ENCODE measurements around the gene SCN8A.
A peak's percentile ranks its signal among the peaks of the same experiment; 100 is the strongest.
"Not testable (repeated sequence)": the region's sequence is repeated elsewhere in the genome, so short reads cannot be mapped to it uniquely, and the experiment has no call there.

Gene SCN8A

DNA sequence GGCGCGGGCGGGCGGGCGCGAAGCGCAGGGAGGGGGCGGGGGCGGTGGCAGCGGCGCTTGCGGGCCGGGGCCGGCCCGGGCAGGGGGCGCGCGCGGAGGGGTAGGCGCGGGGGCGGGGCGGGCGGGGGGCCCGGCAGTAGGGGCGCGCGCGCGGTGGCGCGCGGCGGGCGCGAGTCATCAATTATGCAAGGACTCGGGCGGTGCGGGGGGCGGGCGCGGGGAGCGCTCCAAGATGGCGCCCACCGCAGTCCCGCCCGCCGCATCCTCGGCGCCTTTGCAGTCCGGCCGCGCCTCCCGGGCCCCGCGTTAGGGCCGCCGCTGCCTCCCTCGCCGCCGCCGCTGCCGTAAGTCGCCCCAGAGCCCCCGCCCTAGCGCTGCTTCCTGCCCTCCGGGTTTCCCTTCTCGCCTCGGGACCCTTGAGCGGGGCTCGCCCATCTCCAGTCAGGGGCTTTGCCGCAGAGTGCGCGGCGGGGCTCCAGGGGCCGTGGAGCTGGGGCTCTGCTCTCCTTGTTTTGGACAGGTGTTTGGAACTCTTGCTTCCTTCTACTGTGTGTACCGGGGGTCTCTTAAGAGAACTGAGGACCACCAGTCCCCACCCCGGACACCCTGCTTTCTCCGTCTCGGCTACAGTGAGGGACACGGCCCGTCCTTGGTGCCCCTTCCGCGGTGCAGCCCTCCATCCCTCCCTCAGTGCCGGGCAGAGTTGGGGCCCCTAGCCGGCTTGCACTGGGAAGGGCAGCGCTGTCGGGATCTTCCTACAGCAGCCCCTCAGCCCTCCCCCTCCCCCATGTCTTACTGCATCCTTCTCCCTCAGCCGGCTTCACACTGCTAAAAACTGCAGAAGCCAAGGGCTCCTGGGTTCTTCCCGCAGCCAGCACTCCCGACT, at the start of gene SCN8A:
TSS of gene SCN8A (plus strand) at position 218 of the 886 bp plus-strand sequence. CDS start 71,585 bp downstream, outside the sequence.
- Histone ChIP-seq H3K36me3 (ENCODE audit: low read depth) (no peaks in the 10 kb centered on the region), H3K27me3 (ENCODE audit: insufficient read depth, poor library complexity, severe bottlenecking) (no peaks in the 10 kb centered on the region), H3K4me1 (ENCODE audit: insufficient read depth, poor library complexity, severe bottlenecking) (no peaks in the 10 kb centered on the region), H3K9me3 (ENCODE audit: severe bottlenecking) (no peaks in the 10 kb centered on the region), H3K27ac (ENCODE audit: poor library complexity, severe bottlenecking) (peak within 1 kb of the TSS; percentile 7), H3K4me3 (ENCODE audit: severe bottlenecking) (peak within 1 kb of the TSS; percentile 93)
- DNase-seq (ENCODE audit: low spot score) (peak; percentile 61), ATAC-seq (ENCODE audit: low read depth) (peak; percentile 67)
- TF ChIP-seq CTCF (IDR thresholded peaks at IDR 0.05; ENCODE audit: poor library complexity, severe bottlenecking): peak; percentile 31

- H3K4me3 ChIP-seq (ENCODE audit: severe bottlenecking): no peak overlapping the region
- H3K4me1 ChIP-seq (ENCODE audit: insufficient read depth, poor library complexity, severe bottlenecking): no peaks in the 10 kb centered on the region
- peaks cover 5% of the 10 kb centered on the region for H3K27me3 ChIP-seq (ENCODE audit: insufficient read depth, poor library complexity, severe bottlenecking)
- ATAC-seq (ENCODE audit: low read depth): no peak
- no peaks in the 10 kb centered on the region for H3K9me3 ChIP-seq (ENCODE audit: severe bottlenecking)
- TF ChIP-seq CTCF (IDR thresholded peaks at IDR 0.05; ENCODE audit: poor library complexity, severe bottlenecking): no peak
- H3K27ac ChIP-seq (ENCODE audit: poor library complexity, severe bottlenecking): no peak overlapping the region
- no peak for DNase-seq (ENCODE audit: low spot score)
- no peaks in the 10 kb centered on the region for H3K36me3 ChIP-seq (ENCODE audit: low read depth)
These were observed 44.9 kb upstream of the SCN8A start for GRCh38 chr12:51546097-51546496.

- DNase-seq (ENCODE audit: low spot score) (no peak), ATAC-seq (ENCODE audit: low read depth) (no peak)
- Histone ChIP-seq H3K27ac (ENCODE audit: poor library complexity, severe bottlenecking) (no peak overlapping the region), H3K27me3 (ENCODE audit: insufficient read depth, poor library complexity, severe bottlenecking) (peaks cover 5% of the 10 kb centered on the region), H3K36me3 (ENCODE audit: low read depth) (no peaks in the 10 kb centered on the region), H3K4me3 (ENCODE audit: severe bottlenecking) (no peak overlapping the region), H3K9me3 (ENCODE audit: severe bottlenecking) (no peaks in the 10 kb centered on the region), H3K4me1 (ENCODE audit: insufficient read depth, poor library complexity, severe bottlenecking) (no peaks in the 10 kb centered on the region)
- no peak for TF ChIP-seq CTCF (IDR thresholded peaks at IDR 0.05; ENCODE audit: poor library complexity, severe bottlenecking)
These were observed 43.4 kb upstream of the SCN8A start for GRCh38 chr12:51547606-51548005.

DNA sequence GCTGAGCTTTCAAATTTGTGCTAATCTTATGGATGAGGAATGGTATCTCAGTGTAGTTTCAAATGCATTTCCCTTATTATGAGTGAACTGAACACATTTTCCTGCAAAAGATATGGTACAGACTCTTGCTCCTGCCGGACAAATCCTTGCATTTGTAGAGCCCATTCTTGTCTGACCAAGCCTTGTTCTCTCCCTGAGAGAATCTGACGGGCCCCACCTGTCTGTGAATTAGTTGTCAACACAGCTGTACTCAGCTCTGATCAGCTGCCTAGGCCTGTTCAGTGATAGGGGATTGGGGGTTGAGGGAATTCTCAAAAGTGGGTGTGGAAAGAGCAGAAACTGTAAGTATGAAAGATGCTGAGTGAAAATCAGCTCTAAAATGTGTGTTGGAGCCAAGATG, 42.8 kb upstream of the SCN8A start:
- no peaks in the 10 kb centered on the region for H3K4me1 ChIP-seq (ENCODE audit: insufficient read depth, poor library complexity, severe bottlenecking)
- TF ChIP-seq CTCF (IDR thresholded peaks at IDR 0.05; ENCODE audit: poor library complexity, severe bottlenecking): no peak
- DNase-seq (ENCODE audit: low spot score) (no peak), ATAC-seq (ENCODE audit: low read depth) (no peak)
- peaks cover 5% of the 10 kb centered on the region for H3K27me3 ChIP-seq (ENCODE audit: insufficient read depth, poor library complexity, severe bottlenecking)
- H3K4me3 ChIP-seq (ENCODE audit: severe bottlenecking): no peak overlapping the region
- no peaks in the 10 kb centered on the region for H3K9me3 ChIP-seq (ENCODE audit: severe bottlenecking)
- H3K36me3 ChIP-seq (ENCODE audit: low read depth): no peaks in the 10 kb centered on the region
- no peak overlapping the region for H3K27ac ChIP-seq (ENCODE audit: poor library complexity, severe bottlenecking)

DNA sequence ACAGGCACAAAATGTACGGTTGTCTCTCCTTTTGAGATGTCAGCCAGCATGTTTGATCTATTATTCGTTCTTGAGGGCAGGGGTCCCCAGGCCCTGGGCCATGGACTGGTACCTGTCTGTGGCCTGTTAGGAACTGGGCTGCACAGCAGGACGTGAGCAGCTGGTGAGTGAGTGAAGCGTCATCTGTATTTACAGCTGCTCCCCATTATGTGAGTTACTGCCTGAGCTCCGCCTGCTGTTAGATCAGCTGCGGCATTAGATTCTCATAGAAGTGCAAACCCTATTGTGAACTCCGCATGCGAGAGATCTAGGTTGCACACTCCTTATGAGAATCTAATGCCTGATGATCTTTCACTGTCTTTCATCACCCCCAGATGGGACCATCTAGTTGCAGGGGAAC, 41.4 kb upstream of the SCN8A start:
- no peaks in the 10 kb centered on the region for H3K36me3 ChIP-seq (ENCODE audit: low read depth)
- TF ChIP-seq CTCF (IDR thresholded peaks at IDR 0.05; ENCODE audit: poor library complexity, severe bottlenecking): no peak
- no peak overlapping the region for H3K27ac ChIP-seq (ENCODE audit: poor library complexity, severe bottlenecking)
- DNase-seq (ENCODE audit: low spot score): no peak
- H3K9me3 ChIP-seq (ENCODE audit: severe bottlenecking): no peaks in the 10 kb centered on the region
- H3K4me3 ChIP-seq (ENCODE audit: severe bottlenecking): no peak overlapping the region
- no peak for ATAC-seq (ENCODE audit: low read depth)
- peaks cover 6% of the 10 kb centered on the region for H3K27me3 ChIP-seq (ENCODE audit: insufficient read depth, poor library complexity, severe bottlenecking)
- H3K4me1 ChIP-seq (ENCODE audit: insufficient read depth, poor library complexity, severe bottlenecking): no peaks in the 10 kb centered on the region

GRCh38 chr12:51568271-51569032, 22.6 kb upstream of the SCN8A start:
- H3K4me3 ChIP-seq (ENCODE audit: severe bottlenecking): peak overlapping the region; percentile 35
- DNase-seq (ENCODE audit: low spot score); H3K9me3 ChIP-seq (ENCODE audit: severe bottlenecking); ATAC-seq (ENCODE audit: low read depth); H3K27me3 ChIP-seq (ENCODE audit: insufficient read depth, poor library complexity, severe bottlenecking); H3K36me3 ChIP-seq (ENCODE audit: low read depth); H3K4me1 ChIP-seq (ENCODE audit: insufficient read depth, poor library complexity, severe bottlenecking): not testable (repeated sequence)
- H3K27ac ChIP-seq (ENCODE audit: poor library complexity, severe bottlenecking): peak overlapping the region; percentile 65

Data from RWPE2 (cell line).